NCI-H2227 treated with DMSO at 0.1 percent for 48 hours (cell line): Measurements from ENCODE around the gene PDE6B.

Source experiments
- DNase-seq: peaks from one replicate; lab custom pipeline; 2025; lab: John Stamatoyannopoulos, UW

The PDE6B gene

DNA sequence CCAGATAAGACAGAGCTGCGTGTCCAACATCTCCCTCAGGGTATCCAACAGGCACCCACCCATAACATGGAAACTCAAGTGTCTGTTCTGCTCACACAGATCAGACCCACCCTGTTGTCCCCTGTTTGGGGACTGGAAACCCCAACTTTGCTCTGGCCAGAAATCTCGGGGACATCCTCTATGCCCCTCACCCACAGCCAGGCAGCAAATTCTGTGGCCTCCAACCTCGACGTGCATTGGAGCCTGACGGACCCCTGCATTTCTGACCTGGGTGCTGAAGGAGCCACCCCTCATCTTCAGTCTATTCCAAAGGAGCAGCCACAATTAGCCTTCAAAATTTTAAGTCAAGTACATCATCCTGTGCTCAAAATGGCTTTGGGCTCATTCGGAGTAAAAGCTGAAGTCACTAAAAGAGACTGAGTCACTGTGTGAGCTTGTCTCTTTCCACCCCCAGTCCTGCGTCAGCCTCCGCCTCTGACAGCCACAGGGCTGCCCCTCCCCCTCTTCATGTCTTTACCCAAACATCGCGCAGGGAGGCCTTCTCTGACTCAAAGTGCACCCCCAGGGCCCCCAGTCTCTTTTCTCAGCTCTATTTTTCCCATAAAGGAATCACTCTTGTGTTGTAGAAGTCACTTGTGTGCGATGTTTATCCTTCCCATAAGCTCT lies 24.4 kb upstream of the PDE6B start:
- DNase-seq, result no peak

DNA sequence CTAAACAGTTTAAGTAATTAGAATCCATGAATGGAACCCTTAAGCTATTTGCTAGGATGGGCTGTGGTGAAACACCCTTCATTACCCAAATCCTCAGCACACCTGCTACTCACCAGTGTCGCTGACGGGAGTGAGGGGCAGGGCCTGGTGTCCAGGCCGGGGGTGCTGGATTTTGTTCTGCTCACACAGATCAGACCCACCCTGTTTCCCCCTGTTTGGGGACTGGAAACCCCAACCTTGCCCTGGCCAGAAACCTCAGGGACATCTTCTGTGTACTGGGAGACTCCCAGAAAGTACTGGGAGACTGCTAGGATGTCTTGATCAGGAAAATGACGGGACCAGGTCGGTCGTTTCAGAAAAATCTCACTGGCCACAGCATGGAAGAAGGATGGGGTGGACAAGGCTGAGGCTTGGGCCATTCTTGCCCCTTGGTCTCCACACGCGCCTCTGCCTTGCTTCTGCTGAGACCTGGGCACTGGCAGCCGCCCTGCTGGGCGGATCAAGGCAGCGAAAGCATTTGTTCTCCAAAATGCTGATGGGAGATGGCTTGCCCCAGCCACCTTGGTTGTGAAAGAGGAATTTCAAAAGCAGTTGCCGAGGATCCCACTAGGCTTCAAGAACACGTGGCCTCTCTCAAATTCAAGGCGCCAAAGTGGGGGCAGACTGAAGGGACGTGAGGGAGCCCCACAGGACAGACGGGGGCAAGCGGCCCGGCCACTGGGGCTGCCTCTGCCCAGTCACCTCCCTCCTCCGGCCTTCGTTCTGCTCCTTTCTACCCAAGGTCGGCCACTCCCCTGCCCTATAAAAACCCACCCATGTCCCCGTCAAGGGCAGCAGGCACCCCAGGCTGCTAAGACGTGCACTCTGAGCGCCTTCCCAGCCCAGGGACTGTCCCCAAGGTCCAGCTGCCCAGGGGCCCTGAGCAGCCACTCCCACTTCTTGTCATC lies 23.5 kb upstream of the PDE6B start:
- no peak for DNase-seq

- no peak for DNase-seq
Measured at GRCh38 chr4:602559-602942, 22.8 kb upstream of the PDE6B start.

DNA sequence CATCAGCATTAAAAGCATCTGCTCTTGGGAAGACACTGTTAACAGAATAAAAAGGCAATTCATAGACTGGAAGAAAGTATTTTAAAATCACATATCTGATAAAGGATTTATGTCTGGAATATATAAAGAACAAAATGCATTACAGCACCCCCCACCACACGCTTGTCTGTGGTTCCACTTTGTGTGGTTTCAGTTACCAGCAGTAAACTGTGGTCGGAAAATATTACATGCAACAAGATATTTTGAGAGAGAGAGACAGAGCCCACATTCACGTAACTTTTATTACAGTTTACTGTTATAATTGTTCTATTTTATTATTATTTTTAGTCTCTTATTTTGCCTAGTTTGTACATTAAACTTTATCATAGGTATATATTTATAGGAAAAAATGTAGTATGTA lies 21.2 kb upstream of the PDE6B start:
- no peak for DNase-seq

DNA sequence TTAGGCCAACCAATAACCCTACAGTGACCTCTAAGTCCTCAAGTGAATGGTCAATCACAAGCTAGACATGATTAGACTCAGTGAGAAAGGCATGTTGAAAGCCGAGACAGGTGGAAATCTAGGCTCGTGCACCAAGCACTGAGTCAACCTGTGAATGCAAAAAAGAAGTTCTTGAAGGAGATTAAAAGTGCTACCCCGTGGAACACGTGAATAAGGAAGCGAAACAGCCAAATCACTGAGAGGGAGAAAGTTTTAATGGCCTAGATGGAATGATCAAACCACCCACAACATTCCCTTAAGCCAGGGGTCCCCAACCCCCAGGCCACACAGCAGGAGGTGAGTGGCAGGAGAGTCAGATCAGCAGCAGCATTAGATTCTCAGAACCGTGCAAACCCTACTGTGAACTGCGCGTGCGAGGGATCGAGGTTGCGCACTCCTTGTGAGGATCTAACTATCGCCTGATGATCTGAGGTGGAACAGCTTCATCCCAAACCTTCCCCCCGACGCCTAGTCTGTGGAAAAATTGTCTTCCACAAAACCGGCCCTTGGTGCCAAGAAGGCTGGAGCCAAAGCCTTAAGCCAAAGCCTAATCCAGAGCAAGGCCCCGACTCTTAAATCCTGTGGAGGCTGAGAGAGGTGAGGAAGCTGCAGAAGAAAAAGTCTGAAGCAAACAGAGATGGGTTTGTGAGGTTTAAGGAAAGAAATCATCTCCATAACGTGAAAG lies 19.5 kb upstream of the PDE6B start:
- DNase-seq, result no peak

- no peak for DNase-seq
Measured at GRCh38 chr4:608236-608635, 17.1 kb upstream of the PDE6B start.

DNA sequence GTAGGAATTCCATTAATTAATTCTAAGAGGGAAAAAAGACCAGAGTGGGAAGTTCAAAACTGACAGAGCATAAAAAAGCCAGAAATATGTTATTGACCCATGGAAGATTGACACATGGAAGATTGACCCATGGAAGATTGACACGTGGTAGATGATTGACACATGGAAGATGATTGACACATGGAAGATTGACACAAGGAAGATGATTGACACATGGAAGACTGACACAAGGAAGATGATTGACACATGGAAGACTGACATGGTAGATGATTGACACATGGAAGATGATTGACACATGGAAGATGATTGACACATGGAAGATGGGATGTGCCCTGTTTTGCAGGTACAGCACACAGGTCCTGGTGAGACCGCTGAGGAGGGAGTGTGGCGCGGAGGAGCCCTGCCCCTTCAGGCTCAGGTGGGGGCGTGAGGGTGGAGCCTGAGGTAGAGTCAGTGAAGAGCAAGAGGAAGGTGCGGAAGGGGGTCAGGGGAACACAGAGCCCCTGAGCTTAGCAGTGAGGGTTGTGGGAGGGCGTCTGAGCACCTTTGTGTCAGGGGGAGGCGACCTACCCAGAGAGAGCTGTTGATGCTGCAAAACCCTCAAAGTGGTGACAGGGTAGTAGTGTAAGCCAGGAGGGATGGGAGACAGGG lies 15.8 kb upstream of the PDE6B start:
- no peak for DNase-seq

- DNase-seq, result no peak
Measured at GRCh38 chr4:610411-611261, 14.7 kb upstream of the PDE6B start.

DNA sequence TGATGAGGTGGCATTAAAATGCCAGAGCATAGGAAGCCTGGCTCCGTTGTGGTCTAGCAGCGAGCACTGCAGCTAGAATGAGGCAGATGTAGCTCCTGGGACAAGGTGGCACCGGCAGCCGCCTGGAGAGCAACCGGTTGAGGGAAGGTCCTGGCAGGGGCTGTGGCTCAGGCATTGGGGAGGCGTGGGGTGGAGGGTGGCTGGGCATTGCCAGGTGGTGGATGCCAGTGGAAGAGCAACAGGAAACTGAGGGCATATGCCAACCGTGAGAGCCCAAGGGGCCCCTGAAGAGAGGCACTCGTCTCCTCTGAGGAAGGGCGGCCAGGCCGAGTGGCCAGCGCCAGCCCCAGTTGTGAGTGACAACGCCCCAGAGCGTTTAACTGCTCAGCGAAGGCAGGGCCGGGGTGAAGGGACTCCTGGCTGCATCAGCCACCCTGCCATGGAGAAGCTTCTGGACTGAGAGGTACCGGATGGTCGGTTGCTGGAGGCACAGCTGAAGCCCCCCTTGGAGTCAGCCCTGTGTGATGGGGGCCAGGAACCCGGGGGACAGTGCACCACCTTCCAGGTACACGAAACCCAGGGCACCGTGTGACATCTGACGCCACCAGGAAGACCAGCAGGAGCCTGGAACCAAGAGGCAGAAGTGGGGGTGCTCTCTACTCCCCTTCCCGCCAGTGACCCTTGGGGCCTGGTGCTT lies 13.2 kb upstream of the PDE6B start:
- no peak for DNase-seq

DNA sequence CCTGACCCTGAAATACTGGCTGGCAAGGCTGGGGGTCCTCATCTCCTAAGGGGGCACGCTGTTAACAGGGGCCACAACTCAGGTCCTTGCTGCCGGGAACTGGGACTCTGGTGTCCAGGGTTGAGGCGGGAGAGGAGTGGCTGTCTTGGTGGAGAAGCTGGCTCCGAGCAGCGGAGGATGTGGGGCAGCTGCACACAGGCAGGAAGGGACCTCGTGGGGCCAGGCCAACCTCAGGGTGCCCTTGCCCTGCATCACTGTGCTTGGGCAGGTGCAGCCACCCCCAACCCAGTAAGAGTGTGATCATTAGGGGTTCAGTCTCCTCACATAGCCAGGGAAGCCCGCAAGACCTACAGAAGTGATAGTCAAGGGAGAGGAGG lies 12.6 kb upstream of the PDE6B start:
- DNase-seq, result no peak

- DNase-seq, result no peak
Measured at GRCh38 chr4:613126-613525, 12.2 kb upstream of the PDE6B start.

GRCh38 chr4:616091-616490 lies 9.3 kb upstream of the PDE6B start:
- DNase-seq, result no peak

DNA sequence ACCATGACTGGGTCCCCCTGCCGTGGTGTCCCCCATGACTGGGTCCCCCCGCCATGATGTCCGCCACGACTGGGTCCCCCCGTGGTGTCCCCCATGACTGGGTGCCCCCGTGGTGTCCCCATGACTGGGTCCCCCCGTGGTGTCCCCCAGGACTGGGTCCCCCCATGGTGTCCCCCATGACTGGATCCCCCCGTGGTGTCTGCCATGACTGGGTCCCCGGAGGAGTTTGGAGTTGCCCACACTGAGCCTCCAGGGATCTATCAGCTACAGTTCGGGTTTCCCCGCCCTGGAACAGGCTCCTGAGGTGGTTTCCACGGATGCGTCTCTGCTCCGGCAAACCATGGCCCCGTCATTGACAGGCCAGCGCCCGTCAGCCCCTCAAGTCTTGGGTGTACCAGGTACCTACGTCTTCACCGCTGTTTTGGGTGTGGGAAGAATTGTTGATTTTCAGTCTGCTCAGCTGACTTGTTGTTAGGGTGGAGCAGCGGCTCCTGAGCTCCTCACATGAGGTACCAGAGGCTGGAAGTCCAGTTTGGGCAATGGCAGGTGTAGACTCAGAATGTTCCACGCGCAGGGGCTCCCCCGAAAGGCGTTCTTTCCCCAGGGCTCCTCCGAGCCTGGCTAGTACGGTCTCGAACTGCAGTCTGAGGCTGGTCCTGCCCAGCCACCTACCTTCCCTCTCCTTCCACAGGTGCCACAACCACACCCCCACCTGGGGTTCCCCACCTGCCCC lies 8.3 kb upstream of the PDE6B start:
- DNase-seq, result no peak

DNA sequence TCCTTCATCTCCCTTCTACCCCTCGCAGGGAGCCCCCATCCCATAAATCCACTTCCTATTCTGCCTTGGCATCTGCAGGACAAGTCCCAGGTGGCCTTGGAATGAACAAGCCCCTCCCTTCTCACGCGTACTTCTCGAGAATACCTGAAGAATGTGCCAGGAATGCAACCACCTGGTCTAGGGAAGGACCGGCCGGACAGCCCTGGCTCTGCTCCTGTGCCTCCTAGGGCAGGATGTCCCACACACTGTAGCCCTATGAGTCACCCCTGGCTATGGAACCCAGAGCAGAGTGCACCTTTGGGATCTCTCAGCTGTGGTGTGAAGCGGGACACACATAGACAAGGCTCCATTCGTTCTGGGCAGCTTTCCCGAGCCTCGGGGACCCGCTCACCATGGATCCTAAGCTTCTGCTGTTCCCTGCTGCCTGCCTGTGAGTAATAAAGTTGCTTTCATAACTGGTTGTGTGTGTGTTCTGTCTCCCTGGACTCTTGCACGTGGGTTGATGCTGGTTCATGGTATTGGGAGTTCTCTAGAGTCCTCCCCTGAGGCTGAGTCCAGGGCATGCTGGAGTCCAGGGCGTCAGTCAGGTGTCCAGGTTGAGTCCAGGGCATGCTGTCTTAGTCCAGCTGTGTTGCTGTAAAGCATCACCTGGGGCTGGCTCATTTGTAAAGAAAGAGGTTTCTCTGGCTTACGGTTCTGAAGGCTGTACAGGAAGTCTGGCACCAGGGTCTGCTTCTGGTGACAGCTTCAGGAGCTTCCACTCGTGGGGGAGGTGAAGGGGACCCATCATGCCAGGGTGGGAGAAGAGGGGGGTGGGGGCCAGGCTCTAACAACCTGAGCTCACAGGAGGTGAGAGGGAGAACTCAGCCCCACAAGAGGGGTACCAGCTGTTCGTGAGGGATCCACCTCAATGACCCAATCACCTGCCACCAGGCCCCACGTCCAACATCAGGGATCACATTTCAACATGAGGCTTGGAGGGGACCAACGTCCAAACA lies 7.4 kb upstream of the PDE6B start:
- no peak for DNase-seq

- DNase-seq, result no peak
Measured at GRCh38 chr4:620201-620600, 5.2 kb upstream of the PDE6B start.

- no peak for DNase-seq
Measured at GRCh38 chr4:620851-621261, 4.5 kb upstream of the PDE6B start.

DNA sequence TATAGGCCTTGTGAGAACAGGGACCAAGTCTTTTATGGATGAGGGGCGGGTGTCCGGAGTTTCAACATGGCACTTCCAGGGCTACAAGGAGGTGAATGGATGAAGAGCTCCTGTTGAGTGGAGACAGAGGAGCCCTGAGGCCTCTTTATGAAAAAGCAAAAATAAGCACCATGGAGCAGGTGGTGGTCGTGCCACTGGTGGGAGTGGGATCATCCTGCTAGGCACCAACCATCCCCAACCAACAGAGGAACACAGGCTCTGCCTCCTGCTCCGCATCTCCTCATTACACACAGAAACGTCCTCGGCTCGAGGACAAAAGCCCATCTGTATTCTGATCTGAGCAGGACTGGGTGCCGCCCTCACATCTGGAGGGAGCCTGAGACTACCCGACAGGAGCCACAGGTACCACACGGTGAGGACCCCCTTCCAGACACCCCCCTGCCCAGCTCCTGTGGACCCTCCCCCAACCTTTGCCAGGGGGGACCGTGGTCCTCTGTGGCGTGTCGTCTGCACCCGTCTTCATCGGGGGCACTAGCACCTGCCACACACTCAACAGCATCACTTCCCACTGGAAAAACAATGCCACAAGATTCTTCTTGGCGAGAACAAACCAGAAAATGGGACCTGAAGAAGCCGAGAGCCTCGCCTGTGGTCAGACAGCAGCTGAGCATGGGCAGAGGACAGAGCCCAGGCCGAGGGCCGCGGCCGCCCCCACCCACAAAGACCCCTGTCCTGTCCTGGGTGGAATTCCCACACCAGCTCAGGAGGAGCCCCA lies 3.9 kb upstream of the PDE6B start:
- no peak for DNase-seq
